ENCODE data around the gene CNTNAP2. TPM values are rescaled to one million over a fixed set of nuclear protein-coding genes. Genes with fewer than 3 reads are reported as not detected.
"Not testable (repeated sequence)": the region's sequence is repeated elsewhere in the genome, so short reads cannot be mapped to it uniquely, and the experiment has no call there.

The CNTNAP2 gene
- total RNA-seq, 2 experiments from 2014 or later = not detected

DNA sequence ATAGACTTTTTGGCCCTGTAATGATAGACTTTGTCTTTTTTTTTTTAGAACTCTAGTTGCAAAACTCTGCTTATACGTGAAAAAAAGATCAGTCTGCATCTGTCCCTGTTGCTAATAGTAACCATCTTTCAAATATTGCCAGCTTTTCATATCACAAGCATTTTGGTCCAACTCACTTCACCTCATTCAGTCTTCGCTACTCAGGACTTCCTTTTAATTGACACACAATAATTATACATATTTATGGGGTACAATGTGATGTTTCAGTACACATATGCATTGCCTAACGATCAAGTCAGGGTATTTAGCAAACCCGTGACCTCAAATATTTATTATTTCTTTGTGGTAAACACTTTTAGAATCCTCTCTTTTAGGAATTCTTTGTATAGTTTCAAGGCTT is 1606.9 kb downstream of the CNTNAP2 start:
- H3K4me1 Mint-ChIP-seq (ENCODE audit: low read depth) = no peaks in the 10 kb centered on the region
- intact Hi-C loops (cut with micrococcal nuclease) = no loop called here
- ChIA-PET POLR2A (no interaction called here), CTCF (no interaction called here)
- no peak for DNase-seq
- no peak overlapping the region for H3K4me3 Mint-ChIP-seq
- H3K36me3 Mint-ChIP-seq = no peaks in the 10 kb centered on the region
- no peak overlapping the region for H3K27ac Mint-ChIP-seq
- H3K27me3 Mint-ChIP-seq = no peaks in the 10 kb centered on the region
- peaks cover 4% of the 10 kb centered on the region for H3K9me3 Mint-ChIP-seq

DNA sequence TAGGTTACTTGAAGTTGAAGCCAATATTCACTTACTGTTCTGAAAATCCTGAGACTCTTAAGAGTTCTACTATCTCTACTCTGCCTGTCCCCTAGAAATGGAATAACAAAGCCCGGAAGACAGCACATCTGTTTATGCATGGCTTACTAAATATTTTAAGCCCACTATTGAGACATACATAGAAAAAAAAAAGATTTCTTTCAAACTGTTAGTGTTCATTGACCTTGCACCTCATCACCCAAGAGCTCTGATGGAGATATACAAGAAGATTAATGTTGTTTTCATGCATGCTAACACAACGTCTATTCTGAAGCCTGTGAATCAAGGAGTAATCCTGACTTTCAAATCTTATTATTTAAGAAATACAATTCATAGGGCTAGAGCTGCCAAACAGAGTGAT is 1614.7 kb downstream of the CNTNAP2 start:
- H3K4me1 Mint-ChIP-seq (ENCODE audit: low read depth) = no peaks in the 10 kb centered on the region

DNA sequence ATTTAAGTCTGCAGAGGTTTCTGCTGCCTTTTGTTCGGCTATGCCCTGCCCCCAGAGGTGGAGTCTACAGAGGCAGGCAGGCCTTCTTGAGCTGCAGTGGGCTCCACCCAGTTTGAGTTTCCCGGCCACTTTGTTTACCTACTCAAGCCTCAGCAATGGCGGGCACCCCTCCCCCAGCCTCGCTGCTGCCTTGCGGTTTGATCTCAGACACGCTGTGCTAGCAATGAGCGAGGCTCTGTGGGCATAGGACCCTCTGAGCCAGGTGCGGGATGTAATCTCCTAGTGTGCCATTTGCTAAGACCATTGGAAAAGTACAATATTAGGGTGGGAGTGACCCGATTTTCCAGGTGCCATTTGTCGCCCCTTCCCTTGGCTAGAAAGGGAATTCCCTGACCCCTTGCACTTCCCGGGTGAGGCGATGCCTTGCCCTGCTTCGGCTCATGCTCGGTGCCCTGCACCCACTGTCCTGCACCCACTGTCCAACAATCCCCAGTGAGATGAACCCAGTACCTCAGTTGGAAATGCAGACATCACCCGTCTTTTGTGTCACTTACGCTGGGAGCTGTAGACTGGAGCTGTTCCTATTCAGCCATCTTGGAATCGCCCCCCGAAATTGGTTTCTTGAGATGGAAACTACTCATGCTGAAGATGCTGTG is 1621.1 kb downstream of the CNTNAP2 start:
- DNase-seq; H3K4me3 Mint-ChIP-seq; POLR2A ChIA-PET; H3K36me3 Mint-ChIP-seq; CTCF ChIA-PET; H3K27me3 Mint-ChIP-seq; intact Hi-C loops (cut with micrococcal nuclease); H3K4me1 Mint-ChIP-seq (ENCODE audit: low read depth); H3K9me3 Mint-ChIP-seq; H3K27ac Mint-ChIP-seq: not testable (repeated sequence)

More for the DNA sequence above, 1614.7 kb downstream of the CNTNAP2 start:
- Mint-ChIP-seq H3K36me3 (no peaks in the 10 kb centered on the region), H3K27ac (no peak overlapping the region), H3K27me3 (no peaks in the 10 kb centered on the region), H3K4me3 (no peak overlapping the region), H3K9me3 (peaks cover 15% of the 10 kb centered on the region)
- ChIA-PET CTCF (no interaction called here), POLR2A (no interaction called here)
- DNase-seq = no peak
- intact Hi-C loops (cut with micrococcal nuclease) = no loop called here

DNA sequence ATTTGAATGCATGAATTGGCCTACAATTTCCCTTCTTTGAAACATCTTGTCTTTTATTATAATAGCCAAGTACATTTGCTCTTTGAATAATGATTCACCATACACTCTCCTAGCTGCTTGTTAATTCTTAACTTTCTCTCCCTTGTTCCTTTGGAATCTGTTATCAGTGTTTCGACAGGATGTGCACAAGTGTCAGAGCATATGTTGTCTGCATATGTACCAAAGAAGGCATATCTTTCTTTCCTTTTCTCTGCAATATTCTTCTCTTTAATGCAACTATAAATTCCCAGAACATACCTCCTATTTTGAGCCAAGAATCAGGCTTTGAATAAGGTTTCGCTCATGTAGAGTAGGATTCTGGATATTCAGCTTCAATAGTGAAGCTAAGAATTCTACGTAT is 1625.7 kb downstream of the CNTNAP2 start:
- H3K27me3 Mint-ChIP-seq = no peaks in the 10 kb centered on the region
- DNase-seq = no peak
- no peaks in the 10 kb centered on the region for H3K4me1 Mint-ChIP-seq (ENCODE audit: low read depth)
- ChIA-PET POLR2A (no interaction called here), CTCF (no interaction called here)
- H3K27ac Mint-ChIP-seq = no peak overlapping the region
- intact Hi-C loops (cut with micrococcal nuclease) = no loop called here
- no peak overlapping the region for H3K4me3 Mint-ChIP-seq
- no peaks in the 10 kb centered on the region for H3K36me3 Mint-ChIP-seq
- peaks cover 8% of the 10 kb centered on the region for H3K9me3 Mint-ChIP-seq

DNA sequence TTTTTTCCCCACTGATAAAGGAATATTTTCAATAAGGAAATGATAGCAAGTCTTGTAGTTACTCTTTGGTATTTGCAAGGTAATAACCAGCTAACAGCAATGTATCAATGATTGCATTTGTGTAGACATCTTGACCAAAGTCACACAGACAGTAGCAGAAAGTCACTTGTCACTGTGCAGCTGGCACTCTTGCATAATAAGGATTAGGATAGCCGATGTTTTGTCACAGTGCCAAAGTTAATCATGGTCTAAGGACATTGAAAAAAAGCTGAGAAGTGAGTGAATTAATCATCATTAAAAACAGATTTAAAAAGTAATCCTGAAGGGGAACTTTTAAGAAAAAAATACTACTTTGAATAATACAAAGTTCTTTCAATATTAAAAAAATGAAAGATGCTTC is 1639.7 kb downstream of the CNTNAP2 start:
- ChIA-PET CTCF (no interaction called here), POLR2A (no interaction called here)
- no peaks in the 10 kb centered on the region for H3K27me3 Mint-ChIP-seq
- no peak overlapping the region for H3K27ac Mint-ChIP-seq
- DNase-seq = no peak
- intact Hi-C loops (cut with micrococcal nuclease) = no loop called here
- H3K36me3 Mint-ChIP-seq = no peaks in the 10 kb centered on the region
- no peak overlapping the region for H3K4me3 Mint-ChIP-seq
- no peaks in the 10 kb centered on the region for H3K4me1 Mint-ChIP-seq (ENCODE audit: low read depth)
- no peaks in the 10 kb centered on the region for H3K9me3 Mint-ChIP-seq

DNA sequence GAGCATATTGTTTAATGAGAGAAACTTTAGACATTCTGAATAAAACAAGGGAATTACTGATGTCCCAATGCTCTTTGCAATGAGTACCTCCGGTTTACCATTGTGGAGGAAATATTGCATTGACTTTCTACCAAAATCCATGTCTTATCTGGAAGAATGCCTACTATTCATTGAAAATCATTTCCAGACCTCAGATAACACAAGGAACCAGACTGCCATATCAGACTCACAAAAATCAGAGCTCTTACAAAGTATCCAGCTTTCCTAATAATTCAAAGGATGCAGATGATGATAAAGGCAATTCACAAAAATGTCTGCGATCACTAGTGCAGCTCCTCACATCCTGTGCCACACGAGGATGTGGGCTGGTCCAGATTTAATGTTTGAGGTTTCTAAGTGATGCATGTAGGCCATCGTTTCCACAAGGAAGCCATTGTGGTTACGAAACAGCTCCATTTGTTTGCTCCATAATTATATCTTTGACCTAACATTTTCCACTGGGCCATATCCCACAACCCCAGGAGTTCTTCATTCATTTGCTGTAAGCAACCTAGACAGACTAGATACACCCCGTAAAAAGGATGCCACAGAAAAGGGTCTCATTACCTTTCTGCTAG is 1642.8 kb downstream of the CNTNAP2 start:
- CTCF ChIA-PET = no interaction called here
- no peak for DNase-seq

DNA sequence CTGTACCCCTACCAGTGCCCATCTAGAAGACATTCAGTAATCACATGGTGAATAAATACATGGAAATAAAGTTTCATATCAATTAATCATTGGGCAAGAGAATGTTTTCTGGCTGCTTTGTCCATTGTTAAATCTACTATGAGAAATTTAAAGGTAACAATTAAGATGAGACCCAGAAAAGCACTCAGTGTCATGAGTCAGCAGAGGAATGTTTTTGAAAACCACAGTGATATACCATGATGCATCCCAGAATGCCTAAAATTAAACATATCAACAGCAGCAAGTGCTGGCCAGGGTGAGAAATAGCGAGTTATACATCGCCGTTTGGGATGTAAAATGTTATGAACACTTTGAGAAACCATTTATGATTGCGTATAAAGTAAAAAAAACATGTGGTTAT is 1648.7 kb downstream of the CNTNAP2 start:
- H3K9me3 Mint-ChIP-seq = no peaks in the 10 kb centered on the region
- no peaks in the 10 kb centered on the region for H3K36me3 Mint-ChIP-seq
- no peak overlapping the region for H3K27ac Mint-ChIP-seq
- intact Hi-C loops (cut with micrococcal nuclease) = no loop called here
- POLR2A ChIA-PET = no interaction called here
- H3K4me1 Mint-ChIP-seq (ENCODE audit: low read depth) = no peaks in the 10 kb centered on the region
- CTCF ChIA-PET = no interaction called here
- H3K27me3 Mint-ChIP-seq = no peaks in the 10 kb centered on the region
- no peak for DNase-seq
- H3K4me3 Mint-ChIP-seq = no peak overlapping the region

More for the DNA sequence above, 1642.8 kb downstream of the CNTNAP2 start:
- Mint-ChIP-seq H3K4me1 (ENCODE audit: low read depth) (no peaks in the 10 kb centered on the region), H3K9me3 (no peaks in the 10 kb centered on the region), H3K36me3 (no peaks in the 10 kb centered on the region), H3K27ac (no peak overlapping the region), H3K4me3 (no peak overlapping the region), H3K27me3 (no peaks in the 10 kb centered on the region)
- POLR2A ChIA-PET = no interaction called here
- intact Hi-C loops (cut with micrococcal nuclease) = no loop called here

DNA sequence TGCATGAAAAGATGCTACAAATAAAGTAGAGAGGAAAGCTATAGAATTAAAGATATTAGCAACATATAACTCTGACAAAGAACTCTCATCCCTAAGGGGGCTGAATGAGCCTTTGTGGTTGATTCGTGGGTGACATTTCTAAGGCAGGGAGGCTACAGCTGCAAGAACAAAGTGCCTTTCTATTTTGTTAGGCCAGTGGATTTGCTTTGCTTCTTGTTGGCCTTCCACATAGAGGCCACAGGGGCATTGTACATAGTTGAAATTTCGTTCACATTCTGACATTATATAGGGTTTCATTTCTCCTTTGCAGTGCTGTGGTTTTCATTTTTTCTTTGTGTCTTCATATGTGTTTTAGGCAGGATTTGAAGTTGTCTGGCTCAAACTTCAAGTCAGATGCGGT is 1654.7 kb downstream of the CNTNAP2 start:
- no peaks in the 10 kb centered on the region for H3K27me3 Mint-ChIP-seq
- POLR2A ChIA-PET = no interaction called here

DNA sequence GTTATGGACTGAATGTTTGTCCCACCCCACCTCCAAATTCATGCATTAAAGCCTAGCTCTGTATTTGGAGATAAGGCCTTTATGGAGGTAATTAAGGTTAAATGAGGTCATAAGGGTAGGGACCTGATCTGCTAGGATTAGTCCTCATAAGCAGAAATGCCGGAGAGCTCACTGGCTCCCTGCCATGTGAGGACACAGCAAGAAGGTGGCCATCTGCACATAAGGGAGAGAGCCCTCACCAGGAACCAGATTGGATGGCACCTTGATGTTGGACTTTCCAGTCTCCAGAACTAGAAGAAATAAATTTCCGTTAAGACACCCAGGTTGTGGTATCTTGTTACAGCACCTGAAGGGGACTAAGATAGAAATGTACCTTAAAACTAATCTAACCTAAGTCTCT is 1657.9 kb downstream of the CNTNAP2 start:
- no peaks in the 10 kb centered on the region for H3K4me1 Mint-ChIP-seq (ENCODE audit: low read depth)
- ChIA-PET CTCF (no interaction called here), POLR2A (no interaction called here)
- DNase-seq = no peak
- no peaks in the 10 kb centered on the region for H3K36me3 Mint-ChIP-seq
- H3K4me3 Mint-ChIP-seq = no peak overlapping the region
- intact Hi-C loops (cut with micrococcal nuclease) = no loop called here
- H3K9me3 Mint-ChIP-seq = no peaks in the 10 kb centered on the region
- H3K27me3 Mint-ChIP-seq = no peaks in the 10 kb centered on the region
- no peak overlapping the region for H3K27ac Mint-ChIP-seq

More for the DNA sequence above, 1654.7 kb downstream of the CNTNAP2 start:
- no peaks in the 10 kb centered on the region for H3K4me1 Mint-ChIP-seq (ENCODE audit: low read depth)
- H3K36me3 Mint-ChIP-seq = no peaks in the 10 kb centered on the region
- intact Hi-C loops (cut with micrococcal nuclease) = no loop called here
- H3K9me3 Mint-ChIP-seq = no peaks in the 10 kb centered on the region
- H3K27ac Mint-ChIP-seq = no peak overlapping the region
- no peak for DNase-seq
- CTCF ChIA-PET = no interaction called here
- no peak overlapping the region for H3K4me3 Mint-ChIP-seq

DNA sequence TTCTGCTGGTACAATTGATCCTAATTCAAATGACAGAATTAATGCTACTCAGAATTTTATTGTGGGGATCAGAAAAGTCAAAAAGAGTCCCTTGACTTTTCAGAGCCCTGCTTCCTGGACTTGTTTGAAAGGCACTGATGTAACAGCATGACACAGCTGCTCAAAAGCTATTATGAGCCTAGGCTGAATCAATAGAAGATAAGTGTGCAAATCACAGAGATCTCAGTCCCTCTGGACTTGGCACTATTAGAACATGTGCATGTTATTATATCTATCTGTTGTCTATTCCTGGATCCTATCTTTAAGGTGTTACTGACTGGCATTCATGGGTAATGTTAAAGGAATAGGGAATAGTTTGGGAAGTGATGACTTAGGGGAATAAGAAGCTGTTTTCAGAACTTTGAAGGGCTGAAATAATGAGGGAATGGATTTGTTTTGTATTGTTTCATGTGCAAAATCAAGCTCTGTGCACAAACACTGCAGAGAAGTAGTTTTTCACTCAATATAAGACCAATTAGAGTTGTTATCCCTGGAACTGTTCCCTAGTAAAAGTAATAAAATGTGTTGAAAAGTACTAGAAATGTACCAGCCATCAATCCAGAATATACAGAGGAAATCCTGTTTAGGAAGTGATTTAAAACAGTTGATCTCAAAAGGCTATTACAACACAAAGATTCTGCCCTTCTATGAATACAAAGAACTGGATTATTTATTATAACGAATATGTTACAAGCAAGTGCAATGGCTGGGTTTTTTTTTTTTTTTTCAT is 1659.1 kb downstream of the CNTNAP2 start:
- CTCF ChIA-PET = no interaction called here
- Mint-ChIP-seq H3K27me3 (no peaks in the 10 kb centered on the region), H3K27ac (no peak overlapping the region), H3K36me3 (no peaks in the 10 kb centered on the region), H3K9me3 (no peaks in the 10 kb centered on the region), H3K4me3 (no peak overlapping the region), H3K4me1 (ENCODE audit: low read depth) (no peaks in the 10 kb centered on the region)
- no peak for DNase-seq
- POLR2A ChIA-PET = no interaction called here
- intact Hi-C loops (cut with micrococcal nuclease) = no loop called here

DNA sequence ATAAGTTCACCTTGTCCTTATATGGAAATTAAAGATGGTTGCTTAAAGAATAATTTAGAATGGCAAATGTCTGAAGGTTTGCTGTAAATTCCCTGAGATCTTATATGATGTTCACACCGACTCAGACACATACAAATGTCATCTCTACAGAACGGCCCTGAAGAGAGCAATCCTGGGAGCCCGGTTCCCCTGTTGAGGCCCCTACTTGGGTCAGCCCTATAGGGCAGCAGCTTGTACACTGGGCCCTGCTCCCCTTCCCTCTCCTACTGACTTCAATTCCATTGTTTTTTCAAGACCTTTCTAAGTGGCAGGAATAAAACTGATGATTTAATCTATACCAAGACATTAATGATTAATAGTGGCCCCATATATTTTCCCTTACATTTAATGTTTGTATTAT is 1660.7 kb downstream of the CNTNAP2 start:
- Mint-ChIP-seq H3K36me3 (no peaks in the 10 kb centered on the region), H3K4me1 (ENCODE audit: low read depth) (no peaks in the 10 kb centered on the region), H3K27ac (no peak overlapping the region), H3K27me3 (no peaks in the 10 kb centered on the region), H3K4me3 (no peak overlapping the region), H3K9me3 (no peaks in the 10 kb centered on the region)
- intact Hi-C loops (cut with micrococcal nuclease) = no loop called here
- POLR2A ChIA-PET = no interaction called here
- CTCF ChIA-PET = no interaction called here
- no peak for DNase-seq

DNA sequence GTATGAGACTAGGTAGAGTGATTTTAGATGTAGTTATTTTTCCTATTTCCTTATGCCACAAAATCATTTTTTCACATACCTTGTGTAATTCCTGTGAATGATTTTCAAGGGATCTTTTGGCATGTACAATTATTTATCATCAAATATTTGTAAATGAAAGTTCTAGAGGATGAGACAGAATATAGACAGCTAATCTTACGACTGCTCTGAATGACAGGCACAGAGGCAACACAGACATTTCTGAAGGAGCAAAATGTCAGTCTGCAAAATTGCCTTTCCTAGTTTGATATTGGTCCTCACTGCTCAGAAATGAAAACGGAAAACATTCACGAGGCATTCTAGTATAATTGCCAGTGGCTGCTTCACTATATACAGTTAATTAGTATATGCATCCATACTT is 1663.3 kb downstream of the CNTNAP2 start:
- DNase-seq = no peak
- intact Hi-C loops (cut with micrococcal nuclease) = no loop called here
- ChIA-PET CTCF (no interaction called here), POLR2A (no interaction called here)
- Mint-ChIP-seq H3K9me3 (peaks cover under 1% of the 10 kb centered on the region), H3K27me3 (no peaks in the 10 kb centered on the region), H3K27ac (no peak overlapping the region), H3K36me3 (no peaks in the 10 kb centered on the region), H3K4me3 (no peak overlapping the region), H3K4me1 (ENCODE audit: low read depth) (no peaks in the 10 kb centered on the region)

DNA sequence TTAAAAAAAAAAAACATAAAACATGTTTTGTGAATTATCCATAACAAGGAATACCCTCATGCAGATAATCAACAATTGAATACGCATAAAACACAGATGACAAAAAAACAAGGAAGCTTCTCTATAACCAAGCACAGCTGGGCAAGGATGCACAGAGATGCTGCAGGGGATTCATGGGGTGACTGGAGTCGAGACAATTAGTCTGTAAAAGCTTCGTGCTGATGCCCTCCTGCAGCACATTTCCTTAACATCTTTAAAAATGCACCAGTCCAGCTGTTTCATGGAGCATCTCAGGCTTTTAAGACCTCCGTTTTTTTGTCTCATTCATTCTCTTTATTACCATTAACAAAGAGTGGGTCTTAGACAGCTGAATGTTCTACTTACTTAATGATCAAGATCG is 1680.0 kb downstream of the CNTNAP2 start:
- Mint-ChIP-seq H3K4me3 (no peak overlapping the region), H3K4me1 (ENCODE audit: low read depth) (no peaks in the 10 kb centered on the region), H3K36me3 (no peaks in the 10 kb centered on the region), H3K27ac (no peak overlapping the region), H3K27me3 (no peaks in the 10 kb centered on the region), H3K9me3 (no peaks in the 10 kb centered on the region)
- ChIA-PET CTCF (no interaction called here), POLR2A (no interaction called here)
- intact Hi-C loops (cut with micrococcal nuclease) = no loop called here
- DNase-seq = no peak
